UCSD-AML1 (cell line): Measurements from ENCODE around the gene RPL27A.

Source experiments
- DNase-seq: peaks from one replicate; lab custom pipeline; 2025; ENCODE audit not compliant: unreplicated experiment; lab: John Stamatoyannopoulos, UW

The RPL27A gene

DNA sequence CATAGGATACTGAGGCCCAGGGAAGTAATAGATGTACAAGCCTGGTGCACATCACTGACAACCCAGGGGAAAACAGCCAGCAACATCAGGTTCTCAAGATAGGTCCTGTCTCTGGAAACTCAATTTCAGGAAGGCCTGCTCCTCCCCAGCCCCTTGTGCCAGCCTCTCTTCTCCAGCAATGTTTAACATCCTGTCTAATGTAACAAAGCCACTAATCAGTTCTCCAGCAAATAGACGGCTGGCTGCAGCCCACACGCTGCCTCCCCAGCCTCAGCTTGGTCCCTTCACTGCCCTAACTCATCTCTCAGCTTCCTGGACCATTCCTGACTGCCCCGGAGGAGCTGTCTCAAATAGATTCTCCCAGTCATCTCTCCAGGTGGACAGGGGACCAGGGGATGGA is 37.8 kb downstream of the RPL27A start:
- no peak for DNase-seq

GRCh38 chr11:8720868-8721608 is 38.4 kb downstream of the RPL27A start:
- DNase-seq: no peak

DNA sequence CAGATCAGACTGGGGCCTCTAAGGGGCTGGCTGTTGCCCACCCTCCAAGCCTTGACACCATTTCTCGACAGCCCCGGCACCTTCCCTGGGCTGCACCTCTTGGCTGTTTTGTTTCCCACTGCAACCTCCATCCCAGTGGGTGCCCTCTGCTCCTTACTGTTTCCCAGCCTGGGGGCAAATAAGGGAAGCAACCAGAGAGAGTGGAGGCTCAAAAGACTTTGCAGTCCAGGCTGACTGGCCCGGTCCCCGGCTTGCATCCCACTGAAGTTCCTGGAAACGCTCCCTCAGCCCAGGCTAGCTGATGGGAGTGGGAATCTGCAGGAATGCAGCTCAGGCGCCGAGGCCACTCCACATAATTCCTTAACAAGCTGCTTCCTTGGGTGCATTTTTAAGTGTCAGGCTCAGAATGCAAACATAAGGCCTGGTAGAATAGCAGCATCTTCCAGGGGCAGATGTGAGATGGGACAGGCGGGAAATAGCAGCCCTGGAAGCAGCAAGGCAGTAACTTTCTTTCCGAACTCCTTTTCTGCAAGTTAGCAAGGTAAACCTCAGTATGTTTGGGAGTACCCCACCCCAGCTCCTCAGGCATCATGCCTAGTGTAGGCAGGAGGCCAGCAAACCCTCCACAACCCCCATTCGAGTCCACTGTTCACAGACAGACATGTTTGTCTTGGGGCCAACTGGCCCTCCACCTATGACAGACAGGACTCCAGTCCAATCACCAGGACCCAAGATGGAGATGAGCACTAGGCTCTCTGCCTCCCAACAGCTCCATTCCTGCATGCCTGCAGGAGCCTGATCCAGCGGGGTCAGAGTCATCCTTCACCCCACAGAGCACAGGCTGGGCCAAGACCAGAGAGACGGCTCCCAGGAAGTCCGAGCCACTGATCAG is 39.3 kb downstream of the RPL27A start:
- no peak for DNase-seq

DNA sequence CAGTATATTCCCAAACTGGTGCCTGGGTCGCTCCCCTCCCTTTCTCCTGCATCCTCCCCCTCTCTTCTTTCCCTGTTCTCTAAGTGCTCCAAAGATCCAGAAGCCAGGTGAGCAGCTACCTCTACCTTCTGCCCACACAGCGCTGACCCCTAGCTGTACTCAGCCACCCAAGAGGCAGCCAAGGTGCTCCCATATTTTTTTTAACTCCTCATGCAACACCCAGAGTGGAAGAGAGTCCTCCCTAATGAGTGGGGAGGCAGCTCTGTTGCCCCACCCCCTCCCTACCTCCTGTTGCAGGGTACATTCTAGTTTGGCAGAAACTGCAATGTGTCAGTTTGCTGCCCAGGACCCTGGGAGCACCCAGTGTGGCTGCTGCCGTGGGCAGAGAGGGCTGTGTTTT is 40.2 kb downstream of the RPL27A start:
- DNase-seq: no peak

DNA sequence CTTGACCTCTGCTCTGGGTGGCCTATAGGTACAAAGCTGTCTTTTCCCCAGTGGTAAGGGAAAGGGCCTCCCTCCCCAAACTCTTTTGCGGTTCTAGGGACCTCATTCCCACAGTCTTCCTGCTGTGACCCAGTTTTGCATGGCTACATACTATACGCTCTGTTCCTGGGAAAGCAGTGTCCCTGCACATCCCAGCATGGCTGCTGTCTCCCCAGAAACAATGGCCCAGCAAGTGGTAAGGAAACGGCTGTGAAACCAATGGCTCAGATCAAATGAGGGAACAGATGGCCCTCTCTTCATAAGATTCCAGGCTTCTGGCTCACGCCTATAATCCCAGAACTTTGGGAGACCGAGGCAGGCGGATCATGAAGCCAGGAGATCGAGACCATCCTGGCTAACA is 41.1 kb downstream of the RPL27A start:
- no peak for DNase-seq

DNA sequence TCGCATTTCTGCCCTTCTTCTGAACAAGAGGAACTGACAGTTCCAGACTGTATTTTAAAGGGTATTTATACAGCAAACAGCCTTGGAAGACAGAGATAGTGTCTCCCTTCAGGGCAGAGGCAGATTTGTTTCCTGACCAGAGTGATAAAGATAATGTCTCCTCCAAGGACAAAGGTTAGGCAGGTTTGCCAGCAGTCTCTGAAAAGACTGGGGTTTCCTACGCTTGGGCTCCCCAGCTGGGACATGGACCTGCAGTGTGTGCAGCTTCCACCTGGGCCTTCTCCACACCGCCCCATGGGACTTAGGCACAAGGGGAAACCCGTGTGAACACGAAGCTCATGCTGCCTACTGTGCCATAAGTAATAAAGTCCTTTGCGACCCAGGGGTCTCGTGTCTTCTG is 42.1 kb downstream of the RPL27A start:
- no peak for DNase-seq

DNA sequence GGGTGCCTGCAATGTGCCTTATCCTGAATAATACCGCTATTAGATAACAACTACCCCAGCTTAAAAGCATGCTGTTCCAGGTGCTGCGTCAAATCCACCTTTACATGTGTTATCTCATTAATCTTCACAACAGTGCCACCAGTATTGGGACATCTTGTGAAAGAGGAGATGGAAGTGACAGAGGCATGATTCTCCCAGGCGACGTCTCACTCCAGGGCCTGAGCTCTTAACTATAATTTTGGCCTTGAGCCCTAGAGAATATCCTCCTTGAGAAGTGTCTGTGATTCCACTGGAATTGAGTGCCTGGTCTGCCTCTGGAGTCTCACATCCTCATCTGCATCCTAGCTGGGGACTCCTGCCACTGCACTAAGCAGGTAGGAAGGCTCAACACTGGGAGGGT is 43.8 kb downstream of the RPL27A start:
- DNase-seq: no peak

- DNase-seq: no peak
These were observed 46.0 kb downstream of the RPL27A start for GRCh38 chr11:8728563-8728962.

DNA sequence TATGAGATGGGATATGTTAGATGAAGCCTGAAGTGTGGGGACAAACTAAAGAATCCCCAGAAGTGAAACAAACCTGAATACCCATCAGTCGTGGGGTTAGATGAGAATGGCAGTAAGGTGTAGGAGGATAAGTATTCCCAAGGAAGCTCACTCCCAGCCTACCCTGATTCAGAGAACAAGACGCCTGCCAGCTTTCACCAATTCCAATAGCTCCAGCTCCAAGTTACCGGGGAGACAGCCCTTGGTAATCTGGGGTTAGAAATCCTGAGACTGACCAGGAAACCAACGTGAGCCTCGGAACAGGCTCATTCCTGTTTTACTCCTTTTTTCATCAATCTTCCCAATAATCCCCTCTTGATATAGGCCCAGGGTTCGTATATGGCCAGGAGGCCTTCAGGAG is 46.5 kb downstream of the RPL27A start:
- no peak for DNase-seq

GRCh38 chr11:8729837-8730696 is 47.5 kb downstream of the RPL27A start:
- no peak for DNase-seq

DNA sequence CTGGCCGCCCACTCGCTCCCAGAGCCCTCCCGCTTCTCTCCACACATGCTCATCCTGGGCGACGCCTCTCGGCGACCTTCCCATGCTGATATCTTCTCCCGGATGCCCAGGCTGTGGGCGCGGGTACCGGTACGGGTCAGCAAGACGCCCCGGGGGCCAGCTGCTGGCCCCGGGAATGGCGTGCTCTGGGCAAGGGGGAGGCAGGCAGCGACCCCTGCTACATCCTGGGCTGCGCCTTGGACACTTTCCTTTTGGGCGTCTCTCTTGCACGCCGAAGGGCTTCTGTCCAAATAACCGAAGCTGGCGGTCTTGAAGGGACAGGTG is 48.1 kb downstream of the RPL27A start:
- DNase-seq: no peak

DNA sequence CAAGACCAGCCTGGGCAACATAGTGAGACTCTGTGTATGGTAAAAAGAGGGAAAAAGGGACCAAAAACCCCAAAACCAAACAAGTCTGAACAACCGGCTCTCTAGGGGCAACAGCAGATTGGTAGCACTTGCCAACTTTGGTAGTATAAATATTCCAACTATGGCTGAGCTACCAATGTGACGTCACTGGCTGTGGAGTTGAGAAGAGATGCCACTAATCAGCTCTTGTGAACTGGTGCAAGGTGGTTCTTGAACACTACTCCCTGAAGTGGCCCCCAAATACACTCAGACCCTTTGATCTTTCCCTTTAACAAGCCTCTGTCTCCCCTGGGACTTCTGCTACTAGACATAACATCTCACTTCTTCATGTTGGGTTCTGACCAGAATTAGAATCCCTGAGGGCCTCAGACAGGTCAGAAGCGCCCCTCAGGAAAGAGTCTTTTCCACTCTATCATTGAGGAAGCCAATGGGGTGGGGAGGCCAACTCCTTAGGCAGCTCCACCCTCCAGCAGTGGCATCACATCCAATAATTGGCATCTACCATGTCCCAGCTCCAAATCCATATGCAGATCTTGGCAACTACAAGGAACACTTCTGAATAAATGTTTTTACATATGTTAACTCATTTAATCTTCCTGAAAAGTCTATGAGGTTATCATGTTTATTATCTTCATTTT is 49.2 kb downstream of the RPL27A start:
- DNase-seq: no peak

GRCh38 chr11:8732324-8732670 is 49.7 kb downstream of the RPL27A start:
- no peak for DNase-seq

DNA sequence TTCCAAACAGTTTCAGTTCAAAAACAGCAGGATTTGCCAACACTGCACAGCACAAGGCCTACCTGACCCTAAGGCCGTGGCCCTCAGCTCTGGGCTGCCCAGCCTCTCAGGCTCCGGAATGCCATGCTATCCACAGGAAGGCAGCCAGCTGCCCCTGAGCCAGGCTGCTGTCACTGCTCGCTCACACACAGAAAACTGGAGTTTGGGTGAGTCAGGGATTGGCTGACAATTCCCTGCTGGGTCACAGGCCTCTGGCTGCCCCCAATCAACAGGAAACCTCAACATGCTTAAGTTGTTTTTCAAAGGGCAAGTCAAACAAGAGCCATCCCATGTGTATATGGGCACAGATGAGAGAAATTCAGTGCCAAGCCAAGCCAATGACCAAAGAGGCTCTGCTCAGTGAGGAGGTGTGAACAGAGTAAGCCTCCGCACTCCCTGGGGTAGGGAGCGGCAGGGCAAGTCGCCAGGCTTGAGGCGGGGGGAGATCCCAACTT is 50.2 kb downstream of the RPL27A start:
- DNase-seq: no peak

- no peak for DNase-seq
These were observed 51.3 kb downstream of the RPL27A start for GRCh38 chr11:8733852-8734251.

DNA sequence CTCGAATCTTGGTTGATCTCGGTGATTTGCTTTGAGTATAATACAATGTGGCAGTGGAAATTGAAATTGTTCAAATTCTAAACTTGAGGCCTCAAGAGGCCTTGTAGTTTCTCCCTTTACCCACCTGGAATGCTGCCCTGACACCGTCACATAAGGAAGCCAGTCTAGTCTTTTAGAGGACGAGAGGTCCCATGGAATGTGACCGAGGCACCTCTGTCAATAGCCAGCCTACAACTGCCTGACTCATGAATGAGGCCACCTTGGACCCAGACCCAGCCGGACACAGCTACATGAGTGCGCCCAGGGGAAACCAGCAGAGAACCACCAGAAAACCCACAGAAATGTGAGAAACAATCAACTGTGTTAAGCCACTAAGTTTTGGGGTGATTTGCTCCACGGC is 52.5 kb downstream of the RPL27A start:
- no peak for DNase-seq

DNA sequence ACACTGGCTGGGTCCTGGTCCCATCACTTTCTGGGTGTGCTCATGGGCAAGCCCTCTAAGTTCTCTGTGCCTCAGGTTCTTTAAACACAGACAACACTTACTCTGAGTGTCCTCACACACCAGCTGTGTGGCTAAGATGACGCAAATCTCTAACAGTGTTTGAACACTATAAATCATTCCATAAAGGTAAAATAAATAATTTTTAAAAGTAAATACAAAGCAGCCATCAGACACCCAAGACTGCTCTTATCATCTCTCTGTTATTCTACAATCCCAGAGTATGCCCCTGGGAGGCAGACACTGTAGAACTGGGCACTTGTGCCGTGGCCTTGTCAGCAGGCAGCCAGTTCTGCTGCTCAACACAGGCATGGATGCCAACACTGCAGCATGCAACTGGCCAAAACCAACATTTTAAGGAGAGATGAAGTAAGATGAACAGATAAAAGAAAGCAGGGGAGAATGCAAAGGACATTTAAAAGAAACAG is 56.8 kb downstream of the RPL27A start:
- DNase-seq: no peak
